Measurements from ENCODE around the gene SF1. TPM values are rescaled to one million over a fixed set of nuclear protein-coding genes. Genes with fewer than 3 reads are reported as not detected.

The SF1 gene
- total and polyA plus RNA-seq, 9 of the 15 experiments (the other 6 are each of a cell fraction or from before 2014, with no cell fraction given), result 13.1 to 334 (median 111) TPM

- TF ChIP-seq POLR2AphosphoS5 (IDR thresholded peaks at IDR 0.05; ENCODE audit: control insufficient read depth, insufficient read depth, low read depth, low read length) (no peak), RBM25 (IDR thresholded peaks at IDR 0.05; ENCODE audit: low read depth, low read length, severe bottlenecking) (peak; percentile 77), ARID2 (IDR thresholded peaks at IDR 0.05) (no peak), CREBBP (IDR thresholded peaks at IDR 0.05; ENCODE audit: low read depth, low read length) (no peak), E2F5 (CRISPR knock-in tag; IDR thresholded peaks at IDR 0.05) (no peak), KDM1A (IDR thresholded peaks at IDR 0.05) (peak; percentile 58 to 68; a peak in 3 of 4 replicates), MIER1 (IDR thresholded peaks at IDR 0.05; ENCODE audit: low read depth) (no peak), SRSF9 (IDR thresholded peaks at IDR 0.05; ENCODE audit: borderline replicate concordance, low read depth, low read length) (no peak), MCM5 (IDR thresholded peaks at IDR 0.05; ENCODE audit: low read depth) (no peak), MYNN (IDR thresholded peaks at IDR 0.05) (no peak), MYNN (CRISPR knock-in tag; IDR thresholded peaks at IDR 0.05) (no peak), RCOR1 (IDR thresholded peaks at IDR 0.05; ENCODE audit: borderline replicate concordance in 1 of 2, low read depth in 2 of 2, low read length in 2 of 2) (no peak), TSHZ1 (CRISPR knock-in tag; IDR thresholded peaks at IDR 0.05) (no peak), GATAD2A (IDR thresholded peaks at IDR 0.05) (no peak), ZNF347 (CRISPR knock-in tag; IDR thresholded peaks at IDR 0.05; ENCODE audit: low read depth) (no peak), ZNF592 (IDR thresholded peaks at IDR 0.05) (no peak), ETV6 (IDR thresholded peaks at IDR 0.05; ENCODE audit: borderline replicate concordance in 1 of 2, low read depth in 2 of 2, low read length in 1 of 2) (no peak), ETV6 (CRISPR knock-in tag; IDR thresholded peaks at IDR 0.05; ENCODE audit: borderline replicate concordance) (no peak), ATF1 (CRISPR knock-in tag; IDR thresholded peaks at IDR 0.05) (no peak), ATF1 (tag; IDR thresholded peaks at IDR 0.05) (no peak), BCOR (IDR thresholded peaks at IDR 0.05) (peak; percentile 83), ARHGAP35 (IDR thresholded peaks at IDR 0.05; ENCODE audit: partially characterized antibody) (no peak), RBM34 (IDR thresholded peaks at IDR 0.05; ENCODE audit: borderline replicate concordance, insufficient read depth, low read length) (no peak), BRF1 (IDR thresholded peaks at IDR 0.05; ENCODE audit: borderline replicate concordance, extremely low read depth, insufficient read length) (no peak)
Observed at GRCh38 chr11:64718780-64719124, 59.6 kb downstream of the SF1 start (continued).

All from K562 (cell line).